Astrocyte (in vitro differentiated cells and primary cell): ENCODE measurements around the gene TGIF1. TPM values are rescaled to one million over a fixed set of nuclear protein-coding genes. Genes with fewer than 3 reads are reported as not detected.
A peak's percentile ranks its signal among the peaks of the same experiment; 100 is the strongest.

ENCODE experiments used
- DNase-seq: peaks from one replicate; pipeline ENCODE4 v3.0.0-alpha.2; 2010; ENCODE audit warnings: low read depth
- FAIRE-seq: peaks from 2 replicates; lab custom pipeline; 2011; peaks lifted over from hg19 to GRCh38; lab: Jason Lieb, UNC
- H2AFZ ChIP-seq: 2 replicates; pipeline ENCODE4 v1.6.0; 2012; ENCODE audit warnings: low read depth, low read length, inconsistent platforms
- H3K27ac ChIP-seq: 2 replicates; pipeline ENCODE4 v1.5.1; 2011; ENCODE audit warnings: low read depth, low read length, inconsistent platforms
- H3K27me3 ChIP-seq: 2 replicates; pipeline ENCODE4 v1.6.0; 2011; ENCODE audit warnings: low read length, inconsistent platforms; ENCODE audit not compliant: insufficient read depth
- H3K36me3 ChIP-seq: 2 replicates; pipeline ENCODE4 v1.5.1; 2011; ENCODE audit warnings: low read length, inconsistent platforms; ENCODE audit not compliant: insufficient read depth
- H3K4me1 ChIP-seq: 2 replicates; pipeline ENCODE4 v1.5.1; 2011; ENCODE audit warnings: low read length, inconsistent platforms; ENCODE audit not compliant: insufficient read depth
- H3K4me2 ChIP-seq: 2 replicates; pipeline ENCODE4 v1.6.0; 2012; ENCODE audit warnings: low read length, inconsistent platforms
- H3K4me3 ChIP-seq: 2 replicates; pipeline ENCODE4 v1.5.1; 2011; ENCODE audit warnings: low read depth, mild to moderate bottlenecking, low read length, inconsistent platforms; ENCODE audit not compliant: insufficient read depth
- H3K79me2 ChIP-seq: 2 replicates; pipeline ENCODE4 v1.6.0; 2012; ENCODE audit warnings: mild to moderate bottlenecking, low read length, inconsistent platforms; ENCODE audit not compliant: insufficient read depth
- H3K9ac ChIP-seq: 2 replicates; pipeline ENCODE4 v1.6.0; 2012; ENCODE audit warnings: mild to moderate bottlenecking, low read length, inconsistent platforms
- H3K9me3 ChIP-seq: 2 replicates; pipeline ENCODE4 v1.5.1; 2012; ENCODE audit warnings: low read depth, mild to moderate bottlenecking, low read length, inconsistent platforms; ENCODE audit not compliant: insufficient read depth
- H4K20me1 ChIP-seq: 2 replicates; pipeline ENCODE4 v1.6.0; 2012; ENCODE audit warnings: low read length, inconsistent platforms; ENCODE audit not compliant: insufficient read depth
- H3K27ac Mint-ChIP-seq: one replicate; pipeline ENCODE4 v1.8.0; 2021; ENCODE audit warnings: mild to moderate bottlenecking, mixed read lengths; ENCODE audit not compliant: unreplicated experiment
- H3K27me3 Mint-ChIP-seq: one replicate; pipeline ENCODE4 v1.8.0; 2021; ENCODE audit warnings: low read depth, mixed read lengths; ENCODE audit not compliant: unreplicated experiment
- H3K36me3 Mint-ChIP-seq: one replicate; pipeline ENCODE4 v1.8.0; 2021; ENCODE audit warnings: low read depth, mixed read lengths; ENCODE audit not compliant: unreplicated experiment
- H3K4me1 Mint-ChIP-seq: one replicate; pipeline ENCODE4 v1.8.0; 2021; ENCODE audit warnings: low read depth, mixed read lengths; ENCODE audit not compliant: unreplicated experiment
- H3K4me3 Mint-ChIP-seq: one replicate; pipeline ENCODE4 v1.8.0; 2021; ENCODE audit warnings: mild to moderate bottlenecking, moderate library complexity, mixed read lengths; ENCODE audit not compliant: unreplicated experiment
- H3K9me3 Mint-ChIP-seq: one replicate; pipeline ENCODE4 v1.8.0; 2021; ENCODE audit warnings: mild to moderate bottlenecking, mixed read lengths; ENCODE audit not compliant: unreplicated experiment
- EZH2 ChIP-seq: IDR thresholded peaks from 2 replicates; pipeline ENCODE4 v1.6.1; 2012; ENCODE audit warnings: mild to moderate bottlenecking, low read length, inconsistent platforms; ENCODE audit not compliant: insufficient read depth
- total RNA-seq: library from RNA; stranded (reverse); gene quantifications from 2 replicates; pipeline ENCODE4 v1.2.1, GENCODE V29; 2021
- TF ChIP-seq, protein P1 (sequence below): IDR thresholded peaks from 2 replicates; pipeline ENCODE4 v1.5.1; 2011; ENCODE audit warnings: low read depth, mild to moderate bottlenecking, inconsistent platforms, low read length, moderate library complexity; ENCODE audit not compliant: insufficient read depth

TGIF1 gene
- total RNA-seq, 1 donor from 2014 or later, result 128 TPM

DNA sequence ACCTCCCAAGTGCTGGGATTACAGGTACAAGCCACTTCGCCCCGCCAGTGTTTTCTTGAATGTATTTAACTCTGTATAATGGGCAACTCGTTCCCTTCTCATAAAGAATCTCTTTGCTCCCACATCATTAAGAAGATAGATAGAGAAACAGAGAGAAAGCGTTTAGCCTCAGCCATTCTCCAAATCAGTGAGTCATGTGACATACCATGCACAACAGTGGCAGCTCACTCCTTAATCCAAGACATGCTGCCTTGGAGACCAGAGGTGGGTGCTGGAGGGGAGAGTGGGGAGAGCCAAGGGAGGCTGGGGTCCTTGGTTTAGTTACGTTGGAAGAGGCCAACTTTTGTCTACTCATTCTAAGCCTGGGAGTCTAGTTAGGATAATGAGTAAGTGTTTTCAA lies 54.7 kb downstream of the TGIF1 start:
- no peaks in the 10 kb centered on the region for H3K79me2 ChIP-seq
- no peak overlapping the region for H3K4me2 ChIP-seq
- no peaks in the 10 kb centered on the region for H3K27me3 ChIP-seq
- no peak for DNase-seq
- H4K20me1 ChIP-seq, result no peaks in the 10 kb centered on the region
- Mint-ChIP-seq H3K27ac (peak overlapping the region; percentile 2), H3K9me3 (peaks cover 2% of the 10 kb centered on the region), H3K4me1 (peaks cover 10% of the 10 kb centered on the region), H3K4me3 (no peak overlapping the region), H3K27me3 (peaks cover 2% of the 10 kb centered on the region), H3K36me3 (no peaks in the 10 kb centered on the region)
- no peak overlapping the region for H3K27ac ChIP-seq
- no peaks in the 10 kb centered on the region for H3K9me3 ChIP-seq
- H2AFZ ChIP-seq, result no peak overlapping the region
- H3K4me3 ChIP-seq, result no peak overlapping the region
- H3K9ac ChIP-seq, result no peak overlapping the region
- no peaks in the 10 kb centered on the region for H3K36me3 ChIP-seq
- H3K4me1 ChIP-seq, result peaks cover 10% of the 10 kb centered on the region
- no peak for FAIRE-seq
- TF ChIP-seq EZH2, result no peak
- TF ChIP-seq, protein P1, sequence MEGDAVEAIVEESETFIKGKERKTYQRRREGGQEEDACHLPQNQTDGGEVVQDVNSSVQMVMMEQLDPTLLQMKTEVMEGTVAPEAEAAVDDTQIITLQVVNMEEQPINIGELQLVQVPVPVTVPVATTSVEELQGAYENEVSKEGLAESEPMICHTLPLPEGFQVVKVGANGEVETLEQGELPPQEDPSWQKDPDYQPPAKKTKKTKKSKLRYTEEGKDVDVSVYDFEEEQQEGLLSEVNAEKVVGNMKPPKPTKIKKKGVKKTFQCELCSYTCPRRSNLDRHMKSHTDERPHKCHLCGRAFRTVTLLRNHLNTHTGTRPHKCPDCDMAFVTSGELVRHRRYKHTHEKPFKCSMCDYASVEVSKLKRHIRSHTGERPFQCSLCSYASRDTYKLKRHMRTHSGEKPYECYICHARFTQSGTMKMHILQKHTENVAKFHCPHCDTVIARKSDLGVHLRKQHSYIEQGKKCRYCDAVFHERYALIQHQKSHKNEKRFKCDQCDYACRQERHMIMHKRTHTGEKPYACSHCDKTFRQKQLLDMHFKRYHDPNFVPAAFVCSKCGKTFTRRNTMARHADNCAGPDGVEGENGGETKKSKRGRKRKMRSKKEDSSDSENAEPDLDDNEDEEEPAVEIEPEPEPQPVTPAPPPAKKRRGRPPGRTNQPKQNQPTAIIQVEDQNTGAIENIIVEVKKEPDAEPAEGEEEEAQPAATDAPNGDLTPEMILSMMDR, result no peak

DNA sequence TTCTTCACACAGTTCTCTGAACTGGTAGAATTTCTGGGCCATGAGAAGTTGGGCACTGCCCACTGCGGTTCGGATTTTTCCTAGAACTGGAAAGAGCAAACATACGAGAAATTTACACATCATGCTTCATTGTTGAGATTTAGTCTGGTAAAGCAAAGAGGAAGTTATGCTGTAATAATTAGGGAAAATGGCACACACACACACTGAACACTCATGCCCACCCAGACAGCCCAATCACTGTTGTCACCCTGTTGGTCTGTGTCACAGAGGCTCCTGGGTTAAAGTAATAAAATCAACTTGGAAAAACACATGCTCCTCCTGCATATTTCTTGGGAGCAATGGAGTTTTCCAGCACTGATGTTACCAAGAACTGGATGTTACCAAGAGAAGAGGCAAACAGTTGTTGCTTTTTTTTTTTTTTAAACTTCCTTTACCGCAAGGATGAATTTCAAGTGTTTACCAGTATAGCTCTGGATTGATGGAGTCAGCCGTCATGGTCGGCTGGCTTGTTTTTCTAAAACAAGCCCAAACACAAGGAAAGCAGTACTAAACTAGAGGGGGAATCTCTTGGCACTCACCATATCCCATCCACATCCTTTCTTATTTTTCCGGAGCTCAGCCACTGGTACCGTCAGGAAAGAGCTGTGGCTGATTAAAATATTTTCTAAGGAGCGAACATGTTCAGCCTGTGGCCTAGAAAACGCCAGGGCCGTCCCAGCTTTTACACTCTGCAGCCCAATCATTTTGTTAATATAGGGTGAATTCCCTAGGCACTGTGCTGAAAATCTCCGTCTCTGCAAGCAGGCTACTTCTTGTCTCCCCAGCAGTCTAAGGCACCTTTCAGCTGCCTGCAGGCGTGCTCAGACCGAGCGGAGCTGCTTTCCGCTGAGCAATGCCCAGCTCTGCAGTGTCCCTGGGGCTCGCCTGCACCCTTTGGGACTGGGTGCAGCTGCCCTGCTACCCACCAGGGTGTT lies 58.9 kb downstream of the TGIF1 start:
- peaks cover 2% of the 10 kb centered on the region for H3K27me3 Mint-ChIP-seq
- TF ChIP-seq, protein P1, result no peak
- TF ChIP-seq EZH2, result no peak
- Histone ChIP-seq H3K79me2 (no peaks in the 10 kb centered on the region), H2AFZ (no peak overlapping the region), H3K27ac (no peak overlapping the region), H3K36me3 (no peaks in the 10 kb centered on the region), H3K4me3 (no peak overlapping the region), H3K4me2 (no peak overlapping the region), H3K4me1 (no peaks in the 10 kb centered on the region), H4K20me1 (no peaks in the 10 kb centered on the region), H3K27me3 (no peaks in the 10 kb centered on the region), H3K9me3 (no peaks in the 10 kb centered on the region), H3K9ac (no peak overlapping the region)
- peaks cover 2% of the 10 kb centered on the region for H3K9me3 Mint-ChIP-seq
- DNase-seq (no peak), FAIRE-seq (no peak)
- H3K36me3 Mint-ChIP-seq, result no peaks in the 10 kb centered on the region
- no peak overlapping the region for H3K27ac Mint-ChIP-seq
- H3K4me1 Mint-ChIP-seq, result peaks cover 15% of the 10 kb centered on the region
- H3K4me3 Mint-ChIP-seq, result peak overlapping the region; percentile 27

Other genes starting within 250 kb of the TGIF1 start
- gene MYOM1, start 230.2 kb upstream of the TGIF1 start, total RNA-seq, result 0.57 and 0.94 TPM in 2 replicates
- 659 and 682 TPM in 2 replicates for gene MYL12A, start 202.4 kb upstream of the TGIF1 start, total RNA-seq
- 374 and 433 TPM in 2 replicates for gene MYL12B, start 188.0 kb upstream of the TGIF1 start, total RNA-seq